Heart left ventricle (tissue), 16 donors: Measurements from ENCODE around the gene CSF1R. TPM values are rescaled to one million over a fixed set of nuclear protein-coding genes. Genes with fewer than 3 reads are reported as not detected.

Experiments
- ATAC-seq, 4 donors: fragments of 200-7000 bp; cut with Tn5 transposase; one replicate each; pipeline ENCODE4 v1.9.1; 2020 to 2022; ENCODE audit warnings: moderate library complexity in 4 of 4, mild to moderate bottlenecking in 3 of 4, moderate number of reproducible peaks in 1 of 4
- DNase-seq, 5 donors: peaks; one replicate each; pipeline ENCODE4 v3.0.0-alpha.2; 2020
- H3K27ac ChIP-seq, 12 donors: fragments of 200-600 bp; sonication (generic) in 4 of 12; one replicate each; pipeline versions ENCODE4 v1.5.0 to v1.8.0; 2016 to 2022; ENCODE audit warnings: mild to moderate bottlenecking in 2 of 12
- H3K27me3 ChIP-seq, 9 donors: fragments of 200-600 bp; sonication (generic) in 2 of 9; one replicate each; pipeline versions ENCODE4 v1.5.1 to v1.8.0; 2016 to 2022; ENCODE audit warnings: mild to moderate bottlenecking in 3 of 9
- H3K36me3 ChIP-seq, 9 donors: fragments of 200-600 bp; sonication (generic) in 2 of 9; one replicate each; pipeline versions ENCODE4 v1.5.0 to v1.8.0; 2018 to 2022; ENCODE audit warnings: mild to moderate bottlenecking in 2 of 9
- H3K4me1 ChIP-seq, 12 donors: fragments of 200-600 bp; sonication (generic) in 4 of 12; one replicate each; pipeline versions ENCODE4 v1.5.0 to v1.8.0; 2016 to 2022; ENCODE audit warnings: mild to moderate bottlenecking in 3 of 12
- H3K4me3 ChIP-seq, 12 donors: fragments of 200-600 bp; sonication (generic) in 4 of 12; one replicate each; pipeline versions ENCODE4 v1.5.0 to v1.8.0; 2017 to 2022; ENCODE audit warnings: mild to moderate bottlenecking in 9 of 12, moderate library complexity in 4 of 12
- H3K9me3 ChIP-seq, 12 donors: fragments of 200-600 bp; sonication (generic) in 4 of 12; one replicate each; pipeline versions ENCODE4 v1.5.0 to v1.8.0; 2016 to 2022; ENCODE audit warnings: mild to moderate bottlenecking in 1 of 12
- POLR2A ChIP-seq, 2 donors: fragments of 450-650 bp; IDR thresholded peaks; one replicate each; pipeline ENCODE4 v1.6.1; 2017; ENCODE audit warnings: antibody characterized with exemption in 2 of 2, mild to moderate bottlenecking in 2 of 2, moderate library complexity in 2 of 2
- WGBS, 4 donors: extraction: QIAGEN DNeasy Blood & Tissue Kit in 2 of 4; methylation state at CpG; one replicate each; pipeline versions ENCODE4 v1.1.5 to v1.1.7; 2013 to 2018; 5-methylcytosine and 5-hydroxymethylcytosine counted together
- intact Hi-C, 10 donors: fragments of 100-400 bp; cut with DNase I; formaldehyde crosslinking; loops; one replicate each; pipeline versions ENCODE4 v1.11.1 to v1.14.2; 2022
- polyA plus RNA-seq, 2 donors: library from polyadenylated mRNA; stranded (reverse); fragments of 200-250 nt; gene quantifications; one replicate each; pipeline ENCODE4 v1.2.3, GENCODE V29; 2013
- total RNA-seq, 9 donors: library from RNA; depleted of rRNA in 2 of 9; stranded (reverse); fragments of >200 nt in 2 of 9; fragmentation: NEBNext Ultra II Directional in 3 of 9; extraction: Animal tissue kit (Norgen Biotek cat#: 25700) in 3 of 9; gene quantifications; one replicate each; pipeline versions ENCODE4 v1.1.0 to v1.2.4, GENCODE V29; 2016 to 2023
- TF ChIP-seq, protein P1 (sequence below), 12 donors: fragments of 200-600 bp; sonication (generic) in 4 of 12; IDR thresholded peaks; one replicate each; pipeline versions ENCODE4 v1.5.0 to v1.8.0; 2018 to 2022; ENCODE audit warnings: antibody characterized with exemption in 12 of 12, mild to moderate bottlenecking in 5 of 12
- donor health status: ischemic (EF 13 %, LVEDD 7.1; RV severe dilation, severe dysfunction).
- donor health status: healthy with polysubstance abuse.
- donor health status: DM: no; HTN: yes; CAD: no.
- donor health status: DM: no; HTN: no; CAD: no.
- donor health status: ischemic (EF 25% LVEDD 6.9; RV normal size, moderate dysfunction).
- donor health status: ischemic (EF 25% LVEDD 5.7; RV mildly dilated, moderate dysfunction).
- donor health status: healthy.
- donor health status: DM: yes; HTN: yes; CAD: no.
- donor health status: ischemic (EF 35%, LVEDD 5.7; RV mildly dilated, moderate dysfunction).
- donor health status: nonischemic (EF 11% LVEDD 7.7; RV severe dilation, severe dysfunction).
- donor health status: DM: yes; HTN: yes; CAD: no.
- donor health status: PGD.
- donor health status: ischemic (EF 29% LVEDD 5.4; RV normal size, mild dysfunction).
- donor health status: nonischemic (EF 23%, LVEDD 6.1; RV moderate dilation, normal function).

CSF1R gene
- total and polyA plus RNA-seq, 11 donors: 5.0 to 143 (median 10.7) TPM

DNA sequence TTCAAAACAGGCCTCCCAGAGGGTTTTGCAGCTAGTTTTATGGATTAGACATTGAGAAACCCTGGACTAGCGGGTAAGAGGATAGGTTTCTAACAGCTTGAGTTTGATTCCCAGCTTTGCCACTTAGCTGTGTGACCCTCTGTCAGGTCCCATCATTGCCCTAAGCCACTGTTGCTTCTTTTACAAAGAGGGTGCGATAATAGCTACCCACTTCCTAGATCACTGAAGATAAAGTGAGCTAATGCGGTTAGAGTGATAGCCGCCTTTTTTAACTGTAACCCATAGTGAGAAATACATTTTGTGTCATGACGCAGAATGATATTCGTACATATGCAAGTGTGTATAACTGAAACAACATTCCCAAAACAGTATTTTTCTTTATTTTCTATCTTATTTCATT lies 40.3 kb downstream of the CSF1R start:
- DNase-seq (no peak), ATAC-seq (no peak)
- Histone ChIP-seq H3K9me3 (no peaks in the 10 kb centered on the region), H3K4me3 (no peak overlapping the region), H3K27me3 (no peaks in the 10 kb centered on the region), H3K27ac (no peak overlapping the region), H3K36me3 (peaks cover 6 to 100% (median 98%) of the 10 kb centered on the region in 9 donors), H3K4me1 (peaks cover 6 to 44% (median 32%) of the 10 kb centered on the region in 12 donors)
- TF ChIP-seq, protein P1, sequence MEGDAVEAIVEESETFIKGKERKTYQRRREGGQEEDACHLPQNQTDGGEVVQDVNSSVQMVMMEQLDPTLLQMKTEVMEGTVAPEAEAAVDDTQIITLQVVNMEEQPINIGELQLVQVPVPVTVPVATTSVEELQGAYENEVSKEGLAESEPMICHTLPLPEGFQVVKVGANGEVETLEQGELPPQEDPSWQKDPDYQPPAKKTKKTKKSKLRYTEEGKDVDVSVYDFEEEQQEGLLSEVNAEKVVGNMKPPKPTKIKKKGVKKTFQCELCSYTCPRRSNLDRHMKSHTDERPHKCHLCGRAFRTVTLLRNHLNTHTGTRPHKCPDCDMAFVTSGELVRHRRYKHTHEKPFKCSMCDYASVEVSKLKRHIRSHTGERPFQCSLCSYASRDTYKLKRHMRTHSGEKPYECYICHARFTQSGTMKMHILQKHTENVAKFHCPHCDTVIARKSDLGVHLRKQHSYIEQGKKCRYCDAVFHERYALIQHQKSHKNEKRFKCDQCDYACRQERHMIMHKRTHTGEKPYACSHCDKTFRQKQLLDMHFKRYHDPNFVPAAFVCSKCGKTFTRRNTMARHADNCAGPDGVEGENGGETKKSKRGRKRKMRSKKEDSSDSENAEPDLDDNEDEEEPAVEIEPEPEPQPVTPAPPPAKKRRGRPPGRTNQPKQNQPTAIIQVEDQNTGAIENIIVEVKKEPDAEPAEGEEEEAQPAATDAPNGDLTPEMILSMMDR (IDR thresholded peaks at IDR 0.05): no peak
- TF ChIP-seq POLR2A (IDR thresholded peaks at IDR 0.05): no peak
- intact Hi-C loops: no loop called here
- 79 to 98% (median 96%) methylated on average over 6 of the region's 6 CpGs for WGBS, 4 donors

DNA sequence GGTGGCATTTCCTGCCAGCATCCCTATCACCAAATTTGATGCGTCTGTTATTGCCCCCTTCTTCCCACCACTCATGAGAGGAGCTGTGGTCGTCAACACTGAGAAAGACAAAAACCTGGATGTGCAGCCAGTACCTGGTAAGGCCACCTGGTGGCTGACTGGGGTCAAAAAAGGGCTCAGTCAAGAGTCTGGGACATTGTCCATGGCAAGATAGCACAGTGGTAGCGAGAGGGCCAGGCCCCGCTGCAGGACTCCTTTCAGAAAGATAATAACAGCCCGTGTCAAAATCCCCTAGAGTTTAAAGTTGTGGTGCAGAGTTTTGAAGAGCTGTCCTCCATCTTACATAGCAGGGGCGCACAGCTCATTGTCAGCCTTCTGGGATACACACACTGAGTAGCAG lies 40.8 kb downstream of the CSF1R start:
- ATAC-seq (no peak), DNase-seq (no peak)
- peaks cover 5 to 100% (median 98%) of the 10 kb centered on the region in 9 donors for H3K36me3 ChIP-seq
- H3K9me3 ChIP-seq: no peaks in the 10 kb centered on the region
- 67 to 82% (median 78%) methylated on average over 6 of the region's 6 CpGs for WGBS, 4 donors
- no peak overlapping the region for H3K4me3 ChIP-seq
- peak overlapping the region in 2 of 12 donors; percentile 20 to 61 for H3K27ac ChIP-seq
- H3K27me3 ChIP-seq: no peaks in the 10 kb centered on the region
- no peak for TF ChIP-seq POLR2A (IDR thresholded peaks at IDR 0.05)
- TF ChIP-seq, protein P1 (IDR thresholded peaks at IDR 0.05): no peak
- intact Hi-C loops: no loop called here
- H3K4me1 ChIP-seq: peaks cover 6 to 44% (median 31%) of the 10 kb centered on the region in 12 donors

DNA sequence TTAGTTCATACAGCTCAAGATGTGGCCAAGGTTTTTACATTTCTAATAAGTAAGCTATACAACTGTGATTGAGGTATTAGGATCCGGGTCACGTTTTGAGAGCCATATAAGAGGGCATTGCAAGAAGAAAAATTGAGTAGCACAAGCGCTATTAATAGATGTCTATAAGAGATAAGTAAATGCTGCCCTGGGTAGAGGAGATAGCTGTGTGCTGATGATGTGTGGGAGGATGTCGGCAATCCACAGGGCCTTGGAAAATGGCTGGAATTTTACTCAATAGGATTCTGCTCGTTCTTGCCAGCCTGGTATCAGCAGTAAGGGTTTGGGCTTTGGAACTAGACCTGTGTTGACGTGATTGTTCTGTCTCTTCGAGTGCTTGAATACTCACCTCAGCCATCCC lies 41.6 kb downstream of the CSF1R start:
- no peak overlapping the region for H3K4me3 ChIP-seq
- peaks cover 2 to 100% (median 98%) of the 10 kb centered on the region in 9 donors for H3K36me3 ChIP-seq
- DNase-seq (no peak), ATAC-seq (peak in 2 of 4 donors; percentile 20 to 47)
- TF ChIP-seq POLR2A (IDR thresholded peaks at IDR 0.05): no peak
- TF ChIP-seq, protein P1 (IDR thresholded peaks at IDR 0.05): no peak
- no peaks in the 10 kb centered on the region for H3K9me3 ChIP-seq
- WGBS, 4 donors: 44 to 51% (median 47%) methylated on average over 7 of the region's 7 CpGs
- no peaks in the 10 kb centered on the region for H3K27me3 ChIP-seq
- peaks cover 6 to 44% (median 31%) of the 10 kb centered on the region in 12 donors for H3K4me1 ChIP-seq
- H3K27ac ChIP-seq: peak overlapping the region in 5 of 12 donors; percentile 1 to 61 (median 20)
- intact Hi-C loops: no loop called here

DNA sequence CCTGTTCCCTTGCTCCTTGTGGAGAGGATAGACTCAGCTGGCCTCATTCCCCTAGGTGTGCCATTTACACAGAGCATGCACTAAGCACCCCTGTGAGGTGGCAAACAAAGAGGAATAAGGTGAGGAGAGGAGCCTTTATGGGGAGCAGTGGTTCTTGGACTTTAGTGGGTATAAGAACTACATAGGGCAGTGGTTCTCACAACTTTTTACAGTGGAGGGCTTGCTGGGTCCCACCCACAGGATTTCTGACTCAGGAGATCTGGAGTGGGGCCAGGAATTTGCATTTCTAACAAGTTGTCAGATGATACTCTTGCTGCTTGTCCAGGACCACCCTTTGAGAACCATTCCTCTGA lies 42.0 kb downstream of the CSF1R start:
- Histone ChIP-seq H3K36me3 (peaks cover 2 to 100% (median 98%) of the 10 kb centered on the region in 9 donors), H3K4me1 (peaks cover 6 to 44% (median 31%) of the 10 kb centered on the region in 12 donors), H3K27ac (peak overlapping the region in 9 of 12 donors; percentile 1 to 71 (median 27)), H3K27me3 (no peaks in the 10 kb centered on the region), H3K4me3 (no peak overlapping the region), H3K9me3 (no peaks in the 10 kb centered on the region)
- TF ChIP-seq, protein P1 (IDR thresholded peaks at IDR 0.05): no peak
- no peak for TF ChIP-seq POLR2A (IDR thresholded peaks at IDR 0.05)
- intact Hi-C loops: no loop called here
- no peak for DNase-seq
- peak in 3 of 4 donors; percentile 12 to 22 (median 16) for ATAC-seq
